Neural cell (in vitro differentiated cells): ENCODE data around the gene SETBP1. TPM values are rescaled to one million over a fixed set of nuclear protein-coding genes. Genes with fewer than 3 reads are reported as not detected.

ENCODE experiments used
- H2AFZ ChIP-seq: fragments of 200-600, 300-800 bp; sonication (generic), shearing (Covaris generic); 2 replicates; pipeline ENCODE4 v1.6.0; 2014; ENCODE audit warnings: low read depth, mild to moderate bottlenecking, antibody characterized with exemption, low read length, moderate library complexity
- H3F3A ChIP-seq: fragments of 200-600 bp; shearing (Covaris generic); 2 replicates; pipeline ENCODE4 v1.6.1; 2016; ENCODE audit warnings: mild to moderate bottlenecking, moderate library complexity, mixed read lengths, antibody characterized with exemption, low read length; ENCODE audit not compliant: insufficient read depth, poor library complexity, severe bottlenecking
- H3K27ac ChIP-seq: fragments of 200-600, 300-800 bp; sonication (generic), shearing (Covaris generic); 2 replicates; pipeline ENCODE4 v1.5.1; 2014; ENCODE audit warnings: mild to moderate bottlenecking, low read length, moderate library complexity
- H3K27me3 ChIP-seq: fragments of 300-800, 200-600 bp; sonication (generic), shearing (Covaris generic); 2 replicates; pipeline ENCODE4 v1.6.0; 2014; ENCODE audit warnings: mild to moderate bottlenecking, low read depth, low read length, moderate library complexity; ENCODE audit not compliant: insufficient read depth
- H3K36me3 ChIP-seq: fragments of 300-800, 200-600 bp; sonication (generic), shearing (Covaris generic); 2 replicates; pipeline ENCODE4 v1.5.1; 2014; ENCODE audit warnings: mild to moderate bottlenecking, antibody characterized with exemption, low read length, moderate library complexity; ENCODE audit not compliant: insufficient read depth
- H3K4me2 ChIP-seq: fragments of 300-800, 200-600 bp; sonication (generic), shearing (Covaris generic); 2 replicates; pipeline ENCODE4 v1.6.0; 2014; ENCODE audit warnings: mild to moderate bottlenecking, low read length
- H3K4me3 ChIP-seq: fragments of 300-800, 200-600 bp; sonication (generic), shearing (Covaris generic); 2 replicates; pipeline ENCODE4 v1.5.1; 2014; ENCODE audit warnings: mild to moderate bottlenecking, low read length, moderate library complexity
- H3K79me2 ChIP-seq: fragments of 200-600 bp; shearing (Covaris generic); replicated peaks from 2 replicates; pipeline ENCODE4 v1.6.0; 2014; ENCODE audit warnings: mild to moderate bottlenecking, low read length, moderate library complexity; ENCODE audit not compliant: insufficient read depth
- H3K9ac ChIP-seq: fragments of 300-800, 200-600 bp; sonication (generic), shearing (Covaris generic); 2 replicates; pipeline ENCODE4 v1.6.1; 2016; ENCODE audit warnings: mild to moderate bottlenecking, low read length, mixed read lengths
- H3K9me2 ChIP-seq: fragments of 200-600 bp; shearing (Covaris generic); 2 replicates; pipeline ENCODE4 v1.6.1; 2016; ENCODE audit warnings: mild to moderate bottlenecking, low read length, mixed read lengths; ENCODE audit not compliant: insufficient read depth
- H3K9me3 ChIP-seq: fragments of 200-600, 300-800 bp; sonication (generic), shearing (Covaris generic); 2 replicates; pipeline ENCODE4 v1.6.1; 2016; ENCODE audit warnings: mild to moderate bottlenecking, mixed run types, low read length, moderate library complexity, mixed read lengths
- H4K20me1 ChIP-seq: fragments of 200-600 bp; shearing (Covaris generic); 2 replicates; pipeline ENCODE4 v1.6.1; 2016; ENCODE audit warnings: mild to moderate bottlenecking, mixed run types; ENCODE audit not compliant: insufficient read depth
- CTCF ChIP-seq: fragments of 450-650 bp; IDR thresholded peaks from 2 replicates; pipeline ENCODE4 v1.5.1; 2014; ENCODE audit warnings: antibody characterized with exemption, mild to moderate bottlenecking, moderate library complexity; ENCODE audit not compliant: poor library complexity, severe bottlenecking
- EP300 ChIP-seq: fragments of 450-650 bp; conservative IDR thresholded peaks from 2 replicates; pipeline ENCODE4 v1.6.1; 2014; ENCODE audit warnings: antibody characterized with exemption, mild to moderate bottlenecking, moderate library complexity; ENCODE audit not compliant: poor library complexity, severe bottlenecking
- EZH2 ChIP-seq: fragments of 200-600, 300-800 bp; shearing (Covaris generic), sonication (generic); IDR thresholded peaks from 2 replicates; pipeline ENCODE4 v1.6.1; 2014; ENCODE audit warnings: antibody characterized with exemption, low read length, borderline replicate concordance, mild to moderate bottlenecking; ENCODE audit not compliant: insufficient read depth, poor library complexity, severe bottlenecking
- MXI1 ChIP-seq: fragments of 450-650 bp; conservative IDR thresholded peaks from 2 replicates; pipeline ENCODE4 v1.6.1; 2014; ENCODE audit warnings: antibody characterized with exemption, mild to moderate bottlenecking; ENCODE audit not compliant: poor library complexity, severe bottlenecking
- POLR2AphosphoS5 ChIP-seq: IDR thresholded peaks from 2 replicates; pipeline ENCODE4 v1.6.1; 2012
- RAD21 ChIP-seq: fragments of 450-650 bp; conservative IDR thresholded peaks from 2 replicates; pipeline ENCODE4 v1.6.1; 2014; ENCODE audit warnings: antibody characterized with exemption, mild to moderate bottlenecking, moderate library complexity
- REST ChIP-seq: IDR thresholded peaks from 2 replicates; pipeline ENCODE4 v1.6.1; 2012; ENCODE audit warnings: borderline replicate concordance
- SMC3 ChIP-seq: fragments of 450-650 bp; conservative IDR thresholded peaks from 2 replicates; pipeline ENCODE4 v1.6.1; 2014; ENCODE audit warnings: antibody characterized with exemption, mild to moderate bottlenecking, moderate library complexity; ENCODE audit not compliant: poor library complexity
- TAF1 ChIP-seq: IDR thresholded peaks from 2 replicates; pipeline ENCODE4 v1.6.1; 2012; ENCODE audit warnings: low read depth
- polyA plus RNA-seq: library from polyadenylated mRNA; depleted of rRNA; stranded (reverse); fragments of >200 nt; gene quantifications from 2 replicates; pipeline ENCODE4 v1.2.3, GENCODE V29; 2014

Gene SETBP1
- polyA plus RNA-seq, 1 donor from 2014 or later, result 13.7 TPM

GRCh38 chr18:45012286-45012685 is 331.6 kb downstream of the SETBP1 start:
- H3K79me2 ChIP-seq, result peaks cover 9% of the 10 kb centered on the region
- no peak for TF ChIP-seq SMC3
- no peak for TF ChIP-seq REST
- TF ChIP-seq EZH2, result no peak
- no peak for TF ChIP-seq RAD21
- TF ChIP-seq TAF1, result no peak
- no peak for TF ChIP-seq MXI1
- TF ChIP-seq CTCF, result no peak
- no peak for TF ChIP-seq EP300
- no peak for TF ChIP-seq POLR2AphosphoS5
- H3F3A ChIP-seq, result no peaks in the 10 kb centered on the region
- H3K4me3 ChIP-seq, result no peak overlapping the region
- H3K36me3 ChIP-seq, result no peaks in the 10 kb centered on the region
- H3K9me2 ChIP-seq, result no peaks in the 10 kb centered on the region
- H3K4me2 ChIP-seq, result no peak overlapping the region
- no peak overlapping the region for H3K27ac ChIP-seq
- H3K9ac ChIP-seq, result no peak overlapping the region
- H4K20me1 ChIP-seq, result no peaks in the 10 kb centered on the region
- H2AFZ ChIP-seq, result no peak overlapping the region
- no peaks in the 10 kb centered on the region for H3K27me3 ChIP-seq
- H3K9me3 ChIP-seq, result no peaks in the 10 kb centered on the region

- no peaks in the 10 kb centered on the region for H3F3A ChIP-seq
- H4K20me1 ChIP-seq, result no peaks in the 10 kb centered on the region
- H3K4me3 ChIP-seq, result no peak overlapping the region
- no peak overlapping the region for H3K27ac ChIP-seq
- H3K9ac ChIP-seq, result no peak overlapping the region
- H3K27me3 ChIP-seq, result no peaks in the 10 kb centered on the region
- H2AFZ ChIP-seq, result no peak overlapping the region
- H3K79me2 ChIP-seq, result peaks cover 9% of the 10 kb centered on the region
- H3K9me2 ChIP-seq, result no peaks in the 10 kb centered on the region
- no peaks in the 10 kb centered on the region for H3K36me3 ChIP-seq
- TF ChIP-seq POLR2AphosphoS5 (no peak), TAF1 (no peak), MXI1 (no peak), REST (no peak), CTCF (peak; percentile 16), EZH2 (no peak), EP300 (no peak), SMC3 (peak; percentile 21), RAD21 (no peak)
- no peak overlapping the region for H3K4me2 ChIP-seq
- no peaks in the 10 kb centered on the region for H3K9me3 ChIP-seq
These were observed 333.4 kb downstream of the SETBP1 start for GRCh38 chr18:45014047-45014501.
